Measurements from ENCODE around the gene AFMID.
"Not testable (repeated sequence)": the region's sequence is repeated elsewhere in the genome, so short reads cannot be mapped to it uniquely, and the experiment has no call there.

DNA sequence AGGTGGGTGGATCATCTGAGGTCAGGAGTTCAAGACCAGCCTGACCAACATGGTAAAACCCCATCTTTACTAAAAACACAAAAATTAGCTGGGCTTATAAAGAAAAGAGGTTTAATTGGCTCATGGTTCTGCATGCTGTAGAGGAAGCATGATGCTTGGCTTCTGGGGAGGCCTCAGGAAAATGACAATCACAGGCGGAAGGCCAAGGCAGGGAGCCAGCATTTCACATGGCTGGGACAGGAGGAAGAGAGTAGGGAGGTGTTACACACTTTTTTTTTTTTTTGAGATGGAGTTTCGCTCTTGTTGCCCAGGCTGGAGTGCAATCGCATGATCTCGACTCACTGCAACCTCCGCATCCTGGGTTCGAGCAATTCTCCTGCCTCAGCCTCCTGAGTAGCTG is 47.9 kb downstream of the AFMID start:
- TF ChIP-seq, protein P1, sequence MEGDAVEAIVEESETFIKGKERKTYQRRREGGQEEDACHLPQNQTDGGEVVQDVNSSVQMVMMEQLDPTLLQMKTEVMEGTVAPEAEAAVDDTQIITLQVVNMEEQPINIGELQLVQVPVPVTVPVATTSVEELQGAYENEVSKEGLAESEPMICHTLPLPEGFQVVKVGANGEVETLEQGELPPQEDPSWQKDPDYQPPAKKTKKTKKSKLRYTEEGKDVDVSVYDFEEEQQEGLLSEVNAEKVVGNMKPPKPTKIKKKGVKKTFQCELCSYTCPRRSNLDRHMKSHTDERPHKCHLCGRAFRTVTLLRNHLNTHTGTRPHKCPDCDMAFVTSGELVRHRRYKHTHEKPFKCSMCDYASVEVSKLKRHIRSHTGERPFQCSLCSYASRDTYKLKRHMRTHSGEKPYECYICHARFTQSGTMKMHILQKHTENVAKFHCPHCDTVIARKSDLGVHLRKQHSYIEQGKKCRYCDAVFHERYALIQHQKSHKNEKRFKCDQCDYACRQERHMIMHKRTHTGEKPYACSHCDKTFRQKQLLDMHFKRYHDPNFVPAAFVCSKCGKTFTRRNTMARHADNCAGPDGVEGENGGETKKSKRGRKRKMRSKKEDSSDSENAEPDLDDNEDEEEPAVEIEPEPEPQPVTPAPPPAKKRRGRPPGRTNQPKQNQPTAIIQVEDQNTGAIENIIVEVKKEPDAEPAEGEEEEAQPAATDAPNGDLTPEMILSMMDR (IDR thresholded peaks at IDR 0.05) = not testable (repeated sequence)
- TF ChIP-seq, protein P2, sequence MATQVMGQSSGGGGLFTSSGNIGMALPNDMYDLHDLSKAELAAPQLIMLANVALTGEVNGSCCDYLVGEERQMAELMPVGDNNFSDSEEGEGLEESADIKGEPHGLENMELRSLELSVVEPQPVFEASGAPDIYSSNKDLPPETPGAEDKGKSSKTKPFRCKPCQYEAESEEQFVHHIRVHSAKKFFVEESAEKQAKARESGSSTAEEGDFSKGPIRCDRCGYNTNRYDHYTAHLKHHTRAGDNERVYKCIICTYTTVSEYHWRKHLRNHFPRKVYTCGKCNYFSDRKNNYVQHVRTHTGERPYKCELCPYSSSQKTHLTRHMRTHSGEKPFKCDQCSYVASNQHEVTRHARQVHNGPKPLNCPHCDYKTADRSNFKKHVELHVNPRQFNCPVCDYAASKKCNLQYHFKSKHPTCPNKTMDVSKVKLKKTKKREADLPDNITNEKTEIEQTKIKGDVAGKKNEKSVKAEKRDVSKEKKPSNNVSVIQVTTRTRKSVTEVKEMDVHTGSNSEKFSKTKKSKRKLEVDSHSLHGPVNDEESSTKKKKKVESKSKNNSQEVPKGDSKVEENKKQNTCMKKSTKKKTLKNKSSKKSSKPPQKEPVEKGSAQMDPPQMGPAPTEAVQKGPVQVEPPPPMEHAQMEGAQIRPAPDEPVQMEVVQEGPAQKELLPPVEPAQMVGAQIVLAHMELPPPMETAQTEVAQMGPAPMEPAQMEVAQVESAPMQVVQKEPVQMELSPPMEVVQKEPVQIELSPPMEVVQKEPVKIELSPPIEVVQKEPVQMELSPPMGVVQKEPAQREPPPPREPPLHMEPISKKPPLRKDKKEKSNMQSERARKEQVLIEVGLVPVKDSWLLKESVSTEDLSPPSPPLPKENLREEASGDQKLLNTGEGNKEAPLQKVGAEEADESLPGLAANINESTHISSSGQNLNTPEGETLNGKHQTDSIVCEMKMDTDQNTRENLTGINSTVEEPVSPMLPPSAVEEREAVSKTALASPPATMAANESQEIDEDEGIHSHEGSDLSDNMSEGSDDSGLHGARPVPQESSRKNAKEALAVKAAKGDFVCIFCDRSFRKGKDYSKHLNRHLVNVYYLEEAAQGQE (IDR thresholded peaks at IDR 0.05; ENCODE audit: insufficient read depth in 1 of 2, low read depth in 2 of 2, low read length in 1 of 2) = not testable (repeated sequence)
- TF ChIP-seq TCF7L2 (IDR thresholded peaks at IDR 0.05; ENCODE audit: low read depth, low read length) = not testable (repeated sequence)
